Thyroid gland (tissue), 4 donors: Measurements from ENCODE around the gene NTNG1. TPM values are rescaled to one million over a fixed set of nuclear protein-coding genes. Genes with fewer than 3 reads are reported as not detected.

Experiments
- DNase-seq, 2 donors: peaks; one replicate each; pipeline ENCODE4 v3.0.0-alpha.2; 2019
- H3K27ac ChIP-seq, 3 donors: fragments of 200-600 bp; sonication (generic); 1 replicate in 2 of 3; 2 replicates in 1 of 3; pipeline ENCODE4 v1.5.1; 2016 to 2019; ENCODE audit warnings: mild to moderate bottlenecking in 1 of 3, moderate library complexity in 1 of 3
- H3K27me3 ChIP-seq: fragments of 200-600 bp; sonication (generic); one replicate; pipeline ENCODE4 v1.5.1; 2019
- H3K36me3 ChIP-seq, 2 donors: fragments of 200-600 bp; sonication (generic); one replicate each; pipeline ENCODE4 v1.5.1; 2016 to 2019
- H3K4me1 ChIP-seq, 2 donors: fragments of 200-600 bp; sonication (generic); one replicate each; pipeline ENCODE4 v1.5.1; 2017 to 2019
- H3K4me3 ChIP-seq, 3 donors: fragments of 200-600 bp; sonication (generic); replicated peaks in 1 of 3; 1 replicate in 2 of 3; 2 replicates in 1 of 3; pipeline ENCODE4 v1.5.1; 2016; ENCODE audit warnings: mild to moderate bottlenecking in 1 of 3
- H3K9me3 ChIP-seq: fragments of 200-600 bp; sonication (generic); one replicate; pipeline ENCODE4 v1.5.1; 2017
- CTCF ChIP-seq, 6 experiments: fragments of 200-600 bp in 3 of 6; fragments of 450-650 bp in 3 of 6; sonication (generic) in 3 of 6; IDR thresholded peaks; one replicate each; pipeline ENCODE4 v1.5.1; 2016 to 2019; ENCODE audit warnings: antibody characterized with exemption in 6 of 6, mild to moderate bottlenecking in 2 of 6, inconsistent platforms in 1 of 6, moderate library complexity in 1 of 6
- POLR2A ChIP-seq, 2 donors: fragments of 450-650 bp; IDR thresholded peaks; one replicate each; pipeline ENCODE4 v1.6.1; 2017; ENCODE audit warnings: antibody characterized with exemption in 2 of 2, mild to moderate bottlenecking in 2 of 2, moderate library complexity in 1 of 2
- WGBS, 2 donors: methylation state at CpG; one replicate each; pipeline ENCODE4 v1.1.5; 2017; 5-methylcytosine and 5-hydroxymethylcytosine counted together
- intact Hi-C: fragments of 100-400 bp; cut with DNase I; formaldehyde crosslinking; loops from one replicate; pipeline ENCODE4 v1.15.1; 2023
- total RNA-seq, 4 donors: library from RNA; depleted of rRNA; stranded (reverse); fragments of >200 nt; gene quantifications; one replicate each; pipeline ENCODE4 v1.2.3, GENCODE V29; 2016

Gene NTNG1
- total RNA-seq, 4 donors from 2014 or later: 0.33 to 0.56 (median 0.54) TPM; not detected in 1

GRCh38 chr1:107184888-107185287 is 44.0 kb downstream of the NTNG1 start:
- H3K4me1 ChIP-seq: no peaks in the 10 kb centered on the region
- H3K27ac ChIP-seq: no peak overlapping the region
- no peaks in the 10 kb centered on the region for H3K36me3 ChIP-seq
- intact Hi-C loops: no loop called here
- no peaks in the 10 kb centered on the region for H3K27me3 ChIP-seq
- DNase-seq: no peak
- 46 to 55% methylated on average over 2 of the region's 2 CpGs for WGBS, 2 donors
- no peaks in the 10 kb centered on the region for H3K9me3 ChIP-seq
- no peak overlapping the region for H3K4me3 ChIP-seq
- no peak for TF ChIP-seq CTCF (IDR thresholded peaks at IDR 0.05)

DNA sequence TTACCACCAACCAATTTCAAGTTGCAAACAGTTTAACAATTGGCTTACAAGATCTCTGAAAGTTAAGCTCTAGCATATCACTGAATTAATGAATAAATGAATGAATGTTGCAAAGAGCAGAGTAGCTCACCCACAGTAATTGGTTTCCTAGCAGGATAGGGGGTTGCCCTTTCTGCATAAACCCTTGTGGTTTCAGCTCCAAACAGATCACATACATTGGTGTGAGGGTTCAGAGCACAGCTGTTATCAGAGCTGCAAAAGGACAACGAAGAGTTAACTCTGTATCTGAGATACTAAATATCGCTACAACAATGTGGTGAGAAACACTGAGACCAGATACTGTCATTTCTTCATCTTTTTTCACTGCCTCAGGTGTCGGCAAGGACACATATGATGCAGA is 46.6 kb downstream of the NTNG1 start:
- H3K9me3 ChIP-seq: no peaks in the 10 kb centered on the region
- DNase-seq: no peak
- H3K27me3 ChIP-seq: no peaks in the 10 kb centered on the region
- WGBS, 2 donors: 49 to 54% methylated on average over 3 of the region's 3 CpGs
- TF ChIP-seq CTCF (IDR thresholded peaks at IDR 0.05) (no peak), POLR2A (IDR thresholded peaks at IDR 0.05) (no peak)
- intact Hi-C loops: no loop called here
- H3K4me1 ChIP-seq: no peaks in the 10 kb centered on the region
- no peak overlapping the region for H3K27ac ChIP-seq
- no peaks in the 10 kb centered on the region for H3K36me3 ChIP-seq
- no peak overlapping the region for H3K4me3 ChIP-seq

- TF ChIP-seq CTCF (IDR thresholded peaks at IDR 0.05) (no peak), POLR2A (IDR thresholded peaks at IDR 0.05) (no peak)
- Histone ChIP-seq H3K36me3 (no peaks in the 10 kb centered on the region), H3K9me3 (no peaks in the 10 kb centered on the region), H3K4me3 (no peak overlapping the region), H3K27ac (no peak overlapping the region), H3K27me3 (no peaks in the 10 kb centered on the region), H3K4me1 (no peaks in the 10 kb centered on the region)
- no peak for DNase-seq
- WGBS, 2 donors: 83 to 93% methylated on average over 3 of the region's 3 CpGs
- intact Hi-C loops: no loop called here
Measured at GRCh38 chr1:107188160-107188559, 47.3 kb downstream of the NTNG1 start.

GRCh38 chr1:107194380-107194779 is 53.5 kb downstream of the NTNG1 start:
- Histone ChIP-seq H3K9me3 (no peaks in the 10 kb centered on the region), H3K36me3 (no peaks in the 10 kb centered on the region), H3K4me3 (no peak overlapping the region), H3K27ac (no peak overlapping the region), H3K27me3 (no peaks in the 10 kb centered on the region), H3K4me1 (no peaks in the 10 kb centered on the region)
- intact Hi-C loops: no loop called here
- WGBS, 2 donors: 83 to 92% methylated on average over 1 of the region's 1 CpG
- TF ChIP-seq POLR2A (IDR thresholded peaks at IDR 0.05) (no peak), CTCF (IDR thresholded peaks at IDR 0.05) (no peak)
- no peak for DNase-seq

DNA sequence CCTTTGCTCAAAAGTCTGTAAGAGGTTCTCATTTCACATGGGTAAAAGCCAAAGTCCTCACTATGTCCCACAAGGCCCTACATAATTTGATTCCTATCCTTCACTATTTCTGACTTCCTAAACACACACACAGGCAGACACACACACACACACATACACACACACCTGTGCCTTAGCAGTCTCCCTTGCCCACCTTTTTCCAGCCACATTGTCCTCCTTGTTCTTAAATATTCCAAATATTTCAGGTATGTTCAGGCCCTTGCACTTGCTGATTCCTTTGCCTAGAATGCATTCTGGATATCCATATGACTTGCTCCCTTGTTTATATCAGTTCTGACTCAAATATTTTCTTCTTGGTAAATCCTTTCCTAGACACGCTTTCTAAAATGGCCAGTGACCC is 54.6 kb downstream of the NTNG1 start:
- H3K27ac ChIP-seq: no peak overlapping the region
- TF ChIP-seq POLR2A (IDR thresholded peaks at IDR 0.05): no peak
- TF ChIP-seq CTCF (IDR thresholded peaks at IDR 0.05): no peak
- H3K27me3 ChIP-seq: no peaks in the 10 kb centered on the region
- H3K9me3 ChIP-seq: no peaks in the 10 kb centered on the region
- 74 to 81% methylated on average over 1 of the region's 1 CpG for WGBS, 2 donors
- intact Hi-C loops: no loop called here
- no peaks in the 10 kb centered on the region for H3K4me1 ChIP-seq
- no peak for DNase-seq
- H3K36me3 ChIP-seq: no peaks in the 10 kb centered on the region
- H3K4me3 ChIP-seq: no peak overlapping the region
